ENCODE data around the gene ALKBH3. TPM values are rescaled to one million over a fixed set of nuclear protein-coding genes. Genes with fewer than 3 reads are reported as not detected.

The ALKBH3 gene
- total and polyA plus RNA-seq, 2 of the 13 experiments (the other 11 are each of a cell fraction or from before 2014, with no cell fraction given), result 17.8 to 36.1 TPM

- FAIRE-seq, result no peak
- no peaks in the 10 kb centered on the region for H3K4me1 ChIP-seq (ENCODE audit: insufficient read depth, low read length)
- 0 out of 2 replicates have a peak, but pooled peaks cover 3% of the 10 kb centered on the region for H4K20me1 ChIP-seq (ENCODE audit: insufficient read depth, low read length)
- no peaks in the 10 kb centered on the region for H3K9me3 ChIP-seq (ENCODE audit: low read length)
- no peak for TF ChIP-seq EZH2 (conservative IDR thresholded peaks at IDR 0.05; ENCODE audit: low read depth, low read length)
- BruUV-seq (replicated peaks), result no TSS peak
- peaks cover 4 to 28% of the 10 kb centered on the region in 2 experiments; a peak in 4 of 5 replicates for H3K36me3 ChIP-seq (replicated peaks in 1 of 2; ENCODE audit: control insufficient read depth in 1 of 2, insufficient read depth in 2 of 2, low read length in 2 of 2)
- H3K79me2 ChIP-seq (ENCODE audit: insufficient read depth, low read length), result no peaks in the 10 kb centered on the region
- H2AFZ ChIP-seq (ENCODE audit: low read length), result no peak overlapping the region
- CTCF ChIA-PET (ENCODE audit: low intra/inter-chr PET ratio, low total read pairs), result no interaction called here
- no peak overlapping the region for H3K4me3 ChIP-seq (replicated peaks in 1 of 3; ENCODE audit: insufficient read depth in 1 of 3, low read depth in 2 of 3, low read length in 3 of 3)
- H3K4me2 ChIP-seq (ENCODE audit: low read depth, low read length), result no peak overlapping the region
- no peak overlapping the region for H3K9ac ChIP-seq (ENCODE audit: insufficient read depth, low read depth, low read length)
- WGBS (ENCODE audit: low lambda C conversion rate), result 96% methylated on average over 3 of the region's 3 CpGs
- in situ Hi-C loops (cut with HindIII; ENCODE audit: extremely low pct_ligation_motif_present, low pct_unique_long_range_greater_than_20kb) (no loop called here), intact Hi-C loops (cut with micrococcal nuclease; ENCODE audit: unreplicated experiment) (no loop called here)
- POLR2A ChIA-PET, result no interaction called here
- H3K27me3 ChIP-seq (ENCODE audit: control insufficient read depth in 1 of 2, insufficient read depth in 2 of 2, low read length in 2 of 2), result no peaks in the 10 kb centered on the region
- no peak for ATAC-seq
- no peak for DNase-seq (ENCODE audit: low spot score)
- no peak overlapping the region for H3K27ac ChIP-seq (ENCODE audit: extremely low read length, insufficient read depth, low read length)
Observed at GRCh38 chr11:43856993-43857392, 23.6 kb upstream of the ALKBH3 start.

DNA sequence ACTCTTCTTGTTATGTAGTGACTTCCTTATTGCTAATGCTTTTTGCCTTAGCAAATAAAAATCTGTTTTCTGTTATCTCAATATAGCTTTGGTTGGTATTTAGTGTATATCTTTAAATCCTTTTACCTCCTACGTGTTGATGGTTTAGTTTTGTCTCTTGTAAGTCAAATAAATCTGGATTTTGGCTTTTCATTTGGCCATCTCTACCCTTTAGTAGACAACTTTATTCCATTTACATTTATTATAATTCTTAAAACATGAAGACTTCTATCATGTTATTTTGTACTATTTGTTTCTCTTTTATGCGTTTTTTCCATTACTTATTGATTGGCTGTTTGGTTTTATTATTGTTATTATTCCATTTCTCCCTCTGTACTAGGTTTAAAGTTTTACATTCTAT, 19.5 kb upstream of the ALKBH3 start:
- H3K9me3 ChIP-seq (ENCODE audit: low read length), result no peaks in the 10 kb centered on the region
- H2AFZ ChIP-seq (ENCODE audit: low read length), result no peak overlapping the region
- 91% methylated on average over 2 of the region's 2 CpGs for WGBS (ENCODE audit: low lambda C conversion rate)
- BruUV-seq (replicated peaks), result no TSS peak
- no peak overlapping the region for H3K4me3 ChIP-seq (replicated peaks in 1 of 3; ENCODE audit: insufficient read depth in 1 of 3, low read depth in 2 of 3, low read length in 3 of 3)
- in situ Hi-C loops (cut with HindIII; ENCODE audit: extremely low pct_ligation_motif_present, low pct_unique_long_range_greater_than_20kb) (no loop called here), intact Hi-C loops (cut with micrococcal nuclease; ENCODE audit: unreplicated experiment) (no loop called here)
- H3K27ac ChIP-seq (ENCODE audit: extremely low read length, insufficient read depth, low read length), result no peak overlapping the region
- TF ChIP-seq GATAD2A (CRISPR knock-in tag; IDR thresholded peaks at IDR 0.05), result no peak
- TF ChIP-seq, protein P1, sequence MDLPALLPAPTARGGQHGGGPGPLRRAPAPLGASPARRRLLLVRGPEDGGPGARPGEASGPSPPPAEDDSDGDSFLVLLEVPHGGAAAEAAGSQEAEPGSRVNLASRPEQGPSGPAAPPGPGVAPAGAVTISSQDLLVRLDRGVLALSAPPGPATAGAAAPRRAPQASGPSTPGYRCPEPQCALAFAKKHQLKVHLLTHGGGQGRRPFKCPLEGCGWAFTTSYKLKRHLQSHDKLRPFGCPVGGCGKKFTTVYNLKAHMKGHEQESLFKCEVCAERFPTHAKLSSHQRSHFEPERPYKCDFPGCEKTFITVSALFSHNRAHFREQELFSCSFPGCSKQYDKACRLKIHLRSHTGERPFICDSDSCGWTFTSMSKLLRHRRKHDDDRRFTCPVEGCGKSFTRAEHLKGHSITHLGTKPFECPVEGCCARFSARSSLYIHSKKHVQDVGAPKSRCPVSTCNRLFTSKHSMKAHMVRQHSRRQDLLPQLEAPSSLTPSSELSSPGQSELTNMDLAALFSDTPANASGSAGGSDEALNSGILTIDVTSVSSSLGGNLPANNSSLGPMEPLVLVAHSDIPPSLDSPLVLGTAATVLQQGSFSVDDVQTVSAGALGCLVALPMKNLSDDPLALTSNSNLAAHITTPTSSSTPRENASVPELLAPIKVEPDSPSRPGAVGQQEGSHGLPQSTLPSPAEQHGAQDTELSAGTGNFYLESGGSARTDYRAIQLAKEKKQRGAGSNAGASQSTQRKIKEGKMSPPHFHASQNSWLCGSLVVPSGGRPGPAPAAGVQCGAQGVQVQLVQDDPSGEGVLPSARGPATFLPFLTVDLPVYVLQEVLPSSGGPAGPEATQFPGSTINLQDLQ (CRISPR knock-in tag; IDR thresholded peaks at IDR 0.05), result no peak
- H3K79me2 ChIP-seq (ENCODE audit: insufficient read depth, low read length), result no peaks in the 10 kb centered on the region
- no peaks in the 10 kb centered on the region for H4K20me1 ChIP-seq (ENCODE audit: insufficient read depth, low read length)
- H3K27me3 ChIP-seq (ENCODE audit: control insufficient read depth in 1 of 2, insufficient read depth in 2 of 2, low read length in 2 of 2), result no peaks in the 10 kb centered on the region
- no peaks in the 10 kb centered on the region for H3K4me1 ChIP-seq (ENCODE audit: insufficient read depth, low read length)
- POLR2A ChIA-PET, result no interaction called here
- peaks cover 0 to 4% of the 10 kb centered on the region in 2 experiments; a peak in 1 of 5 replicates for H3K36me3 ChIP-seq (replicated peaks in 1 of 2; ENCODE audit: control insufficient read depth in 1 of 2, insufficient read depth in 2 of 2, low read length in 2 of 2)
- ATAC-seq (no peak), FAIRE-seq (no peak), DNase-seq (ENCODE audit: low spot score) (no peak)
- H3K9ac ChIP-seq (ENCODE audit: insufficient read depth, low read depth, low read length), result no peak overlapping the region
- no peak overlapping the region for H3K4me2 ChIP-seq (ENCODE audit: low read depth, low read length)
- CTCF ChIA-PET (ENCODE audit: low intra/inter-chr PET ratio, low total read pairs), result no interaction called here
